IMR-90 (cell line): ENCODE measurements around the gene HMGCL. TPM values are rescaled to one million over a fixed set of nuclear protein-coding genes. Genes with fewer than 3 reads are reported as not detected.

Source experiments
- ATAC-seq: fragments of 200-7000 bp; cut with Tn5 transposase; 2 replicates; pipeline ENCODE4 v1.9.1; 2020; ENCODE audit warnings: low read depth, mild to moderate bottlenecking, moderate library complexity
- BruUV-seq: library from RNA; stranded (reverse); fragments of 400-500 nt; replicated peaks from 2 replicates; lab custom pipeline; 2021; lab: Mats Ljungman, UMichigan
- CTCF ChIA-PET: fragments of 300-600 bp; formaldehyde crosslinking; extraction: SDS; loops from one replicate; lab custom pipeline; 2021; ENCODE audit warnings: antibody characterized with exemption; lab: Yijun Ruan, JAX
- POLR2A ChIA-PET: fragments of 300-600 bp; sonication (Branson Sonifier 250); formaldehyde crosslinking; loops from one replicate; lab custom pipeline; 2022; ENCODE audit warnings: antibody characterized with exemption; ENCODE audit not compliant: unreplicated experiment; lab: Charles Lee
- DNase-seq: peaks from one replicate; pipeline ENCODE4 v3.0.0; 2013
- H2AFZ ChIP-seq: replicated peaks from 2 replicates; pipeline ENCODE3; 2013; ENCODE audit warnings: low read length, mild to moderate bottlenecking; ENCODE audit not compliant: poor library complexity
- H2AK5ac ChIP-seq: 2 replicates; pipeline ENCODE4 v1.6.1; 2013; ENCODE audit warnings: low read depth, low read length, inconsistent platforms
- H2AK9ac ChIP-seq: replicated peaks from 2 replicates; pipeline ENCODE3; 2013; ENCODE audit warnings: mild to moderate bottlenecking, low read depth, low read length, moderate library complexity; ENCODE audit not compliant: poor library complexity
- H2BK120ac ChIP-seq: 2 replicates; pipeline ENCODE4 v1.6.1; 2013; ENCODE audit warnings: low read depth, low read length, inconsistent platforms
- H2BK15ac ChIP-seq: 3 replicates; pipeline ENCODE4 v1.6.1; 2013; ENCODE audit warnings: low read depth, low read length, inconsistent platforms
- H2BK20ac ChIP-seq: 2 replicates; pipeline ENCODE4 v1.6.1; 2013; ENCODE audit warnings: low read depth, mild to moderate bottlenecking, inconsistent platforms, low read length, moderate library complexity
- H2BK5ac ChIP-seq: 2 replicates; pipeline ENCODE4 v1.6.1; 2013; ENCODE audit warnings: mild to moderate bottlenecking, low read depth, low read length, inconsistent platforms; ENCODE audit not compliant: poor library complexity, severe bottlenecking
- H3K14ac ChIP-seq: replicated peaks from 2 replicates; pipeline ENCODE4 v1.6.1; 2013; ENCODE audit warnings: low read depth, low read length, inconsistent platforms
- H3K18ac ChIP-seq: 2 replicates; pipeline ENCODE4 v1.6.1; 2013; ENCODE audit warnings: low read depth, low read length, control low read depth
- H3K23ac ChIP-seq: 2 replicates; pipeline ENCODE4 v1.6.1; 2013; ENCODE audit warnings: low read depth, low read length, inconsistent platforms
- H3K27ac ChIP-seq: 2 replicates; pipeline ENCODE4 v1.5.1; 2013; ENCODE audit warnings: mild to moderate bottlenecking, control low read depth, low read length; ENCODE audit not compliant: insufficient read depth
- H3K27me3 ChIP-seq: 2 replicates; pipeline ENCODE4 v1.6.1; 2013; ENCODE audit warnings: low read length; ENCODE audit not compliant: control insufficient read depth, insufficient read depth
- H3K36me3 ChIP-seq: 2 replicates; pipeline ENCODE4 v1.6.1; 2013; ENCODE audit warnings: low read length, mixed read lengths; ENCODE audit not compliant: control insufficient read depth, insufficient read depth
- H3K4ac ChIP-seq: 2 replicates; pipeline ENCODE4 v1.6.1; 2013; ENCODE audit warnings: low read depth, low read length, inconsistent platforms
- H3K4me1 ChIP-seq: 2 replicates; pipeline ENCODE4 v1.6.1; 2013; ENCODE audit warnings: low read length, mixed read lengths; ENCODE audit not compliant: control insufficient read depth, insufficient read depth
- H3K4me2 ChIP-seq: 2 replicates; pipeline ENCODE4 v1.6.1; 2013; ENCODE audit warnings: low read depth, mild to moderate bottlenecking, control low read depth, low read length, moderate library complexity
- H3K4me3 ChIP-seq: 2 replicates; pipeline ENCODE4 v1.5.1; 2013; ENCODE audit warnings: low read depth, mild to moderate bottlenecking, control low read depth, low read length, moderate library complexity; ENCODE audit not compliant: insufficient read depth
- H3K56ac ChIP-seq: 2 replicates; pipeline ENCODE4 v1.6.1; 2013; ENCODE audit warnings: low read length, inconsistent platforms; ENCODE audit not compliant: insufficient read depth; ENCODE audit errors: extremely low read depth
- H3K79me1 ChIP-seq, 2 experiments: 2 replicates each; pipeline ENCODE4 v1.6.1; 2013; ENCODE audit warnings: low read length in 2 of 2, inconsistent platforms in 1 of 2, low read depth in 1 of 2
- H3K9ac ChIP-seq: 2 replicates; pipeline ENCODE4 v1.6.1; 2013; ENCODE audit warnings: low read depth, low read length, control low read depth
- H3K9me1 ChIP-seq: 2 replicates; pipeline ENCODE4 v1.6.1; 2013; ENCODE audit warnings: low read length, inconsistent platforms; ENCODE audit not compliant: insufficient read depth
- H3K9me3 ChIP-seq: 2 replicates; pipeline ENCODE4 v1.6.1; 2013; ENCODE audit warnings: low read length; ENCODE audit not compliant: control insufficient read depth, insufficient read depth
- H4K20me1 ChIP-seq: 2 replicates; pipeline ENCODE4 v1.6.1; 2013; ENCODE audit warnings: low read length, inconsistent platforms; ENCODE audit not compliant: insufficient read depth
- H4K5ac ChIP-seq: 2 replicates; pipeline ENCODE4 v1.6.1; 2013; ENCODE audit warnings: mild to moderate bottlenecking, low read depth, low read length, control low read depth
- H4K8ac ChIP-seq, 2 experiments: 2 replicates each; pipeline ENCODE4 v1.6.1; 2013; ENCODE audit warnings: low read depth in 2 of 2, low read length in 2 of 2, control low read depth in 1 of 2, inconsistent platforms in 1 of 2
- H4K91ac ChIP-seq: 2 replicates; pipeline ENCODE4 v1.6.1; 2013; ENCODE audit warnings: low read depth, low read length, inconsistent platforms; ENCODE audit not compliant: insufficient read depth
- BHLHE40 ChIP-seq: fragments of 150-350 bp; IDR thresholded peaks from 2 replicates; pipeline ENCODE4 v1.6.1; 2016; ENCODE audit warnings: mild to moderate bottlenecking, low read depth, low read length
- CHD1 ChIP-seq: IDR thresholded peaks from 2 replicates; pipeline ENCODE4 v1.6.1; 2012; ENCODE audit warnings: low read depth, low read length, improper control_type of control experiment
- CTCF ChIP-seq: conservative IDR thresholded peaks from 2 replicates; pipeline ENCODE4 v1.5.1; 2012; ENCODE audit warnings: mild to moderate bottlenecking, low read depth, low read length, improper control_type of control experiment
- ELK1 ChIP-seq: fragments of 150-350 bp; IDR thresholded peaks from 2 replicates; pipeline ENCODE4 v1.6.1; 2016; ENCODE audit warnings: low read depth, mild to moderate bottlenecking, low read length, moderate library complexity, borderline replicate concordance
- FOS ChIP-seq: fragments of 150-350 bp; IDR thresholded peaks from 2 replicates; pipeline ENCODE4 v1.6.1; 2016; ENCODE audit warnings: low read depth, low read length
- MAFK ChIP-seq: IDR thresholded peaks from 2 replicates; pipeline ENCODE4 v1.6.1; 2012; ENCODE audit warnings: low read depth, low read length, improper control_type of control experiment
- MXI1 ChIP-seq: IDR thresholded peaks from 2 replicates; pipeline ENCODE4 v1.6.1; 2012; ENCODE audit warnings: low read depth, mild to moderate bottlenecking, low read length, moderate library complexity, borderline replicate concordance
- POLR2A ChIP-seq: IDR thresholded peaks from 2 replicates; pipeline ENCODE4 v1.6.1; 2012; ENCODE audit warnings: mild to moderate bottlenecking, low read depth, low read length
- RAD21 ChIP-seq: IDR thresholded peaks from 2 replicates; pipeline ENCODE4 v1.6.1; 2012; ENCODE audit warnings: low read length, improper control_type of control experiment
- RCOR1 ChIP-seq: IDR thresholded peaks from 2 replicates; pipeline ENCODE4 v1.6.1; 2012; ENCODE audit warnings: mild to moderate bottlenecking, low read length, improper control_type of control experiment; ENCODE audit not compliant: insufficient replicate concordance
- RFX5 ChIP-seq: IDR thresholded peaks from 2 replicates; pipeline ENCODE4 v1.8.0; 2012; ENCODE audit warnings: low read depth, mild to moderate bottlenecking, low read length, moderate library complexity
- WGBS, 2 experiments: methylation state at CpG; one replicate each; pipeline versions ENCODE4 v1.1.5 to v1.1.7; 2013; ENCODE audit warnings: missing lambda C conversion rate in 2 of 2; ENCODE audit not compliant: insufficient read length in 1 of 2; ENCODE audit errors: extremely low coverage in 2 of 2; 5-methylcytosine and 5-hydroxymethylcytosine counted together
- dilution Hi-C: fragments of 300-500 bp; cut with HindIII; formaldehyde crosslinking; loops from one replicate; pipeline ENCODE4 v1.14.3; 2018; ENCODE audit warnings: low sequenced_read_pairs; ENCODE audit not compliant: unreplicated experiment
- in situ Hi-C: fragments of 300-500 bp; cut with MboI; formaldehyde crosslinking; loops from 3 replicates; pipeline ENCODE4 v1.14.3; 2019; ENCODE audit warnings: low sequenced_read_pairs, inconsistent platforms, mixed read lengths
- intact Hi-C: fragments of 100-400 bp; cut with micrococcal nuclease; formaldehyde crosslinking; loops from 2 replicates; pipeline ENCODE4 v1.10.0; 2022
- polyA plus RNA-seq, 3 experiments: library from polyadenylated mRNA; depleted of rRNA; stranded (reverse); fragments of >200 nt; gene quantifications; 2 replicates each; pipeline ENCODE4 v1.2.3, GENCODE V29; 2012; ENCODE audit warnings: low replicate concordance in 1 of 3
- total RNA-seq: library from RNA; depleted of rRNA; stranded (reverse); fragments of >200 nt; gene quantifications from 2 replicates; pipeline ENCODE4 v1.2.3, GENCODE V29; 2012

HMGCL gene
- total and polyA plus RNA-seq, 2 of the 4 experiments (the other 2 are of a cell fraction): 30.6 to 33.5 TPM

GRCh38 chr1:23790696-23791515 lies 34.3 kb downstream of the HMGCL start, which contains the start of gene LYPLA2 (continued):
- TF ChIP-seq CHD1 (no peak), RCOR1 (no peak)

- H2BK20ac ChIP-seq: no peak overlapping the region
- no CpG with 5 or more reads among the region's 3 CpGs for WGBS, 2 experiments
- ATAC-seq: no peak
Observed at GRCh38 chr1:23788695-23789094, 36.5 kb downstream of the HMGCL start.

More at GRCh38 chr1:23788695-23789094, 36.5 kb downstream of the HMGCL start:
- Histone ChIP-seq H3K4me2 (no peak overlapping the region), H2BK120ac (no peak overlapping the region), H3K36me3 (peaks cover 21% of the 10 kb centered on the region), H3K9me3 (no peaks in the 10 kb centered on the region), H3K27me3 (no peaks in the 10 kb centered on the region), H4K20me1 (peaks cover 13% of the 10 kb centered on the region; the same call in 1 of the 2 replicates), H4K5ac (no peak overlapping the region), H3K4ac (no peak overlapping the region), H2BK15ac (no peak overlapping the region), H3K23ac (no peak overlapping the region), H3K14ac (no peak overlapping the region), H2AFZ (no peak overlapping the region), H2AK5ac (no peak overlapping the region), H4K91ac (no peak overlapping the region), H3K27ac (no peak overlapping the region), H3K9ac (no peak overlapping the region), H3K56ac (no peak overlapping the region), H3K4me3 (no peak overlapping the region), H2AK9ac (no peak overlapping the region), H4K8ac (no peak overlapping the region), H3K18ac (no peak overlapping the region), H3K9me1 (peaks cover 9% of the 10 kb centered on the region), H3K79me1 (peaks cover 20 to 55% of the 10 kb centered on the region in 2 experiments; a peak in 3 of 4 replicates), H3K4me1 (peaks cover 14% of the 10 kb centered on the region), H2BK5ac (no peak overlapping the region)
- DNase-seq: no peak
- POLR2A ChIA-PET: no interaction called here
- BruUV-seq: no TSS peak
- CTCF ChIA-PET: no interaction called here
- TF ChIP-seq FOS (no peak), POLR2A (no peak), ELK1 (no peak), MXI1 (no peak), CTCF (no peak), RAD21 (no peak), MAFK (no peak), CHD1 (no peak), RFX5 (no peak), BHLHE40 (no peak)
- intact Hi-C loops: no loop called here
- dilution Hi-C loops: no loop called here
- in situ Hi-C loops: no loop called here
